Thymus (tissue), 14 donors: ENCODE data around the gene EGFL8. TPM values are rescaled to one million over a fixed set of nuclear protein-coding genes. Genes with fewer than 3 reads are reported as not detected.
A peak's percentile ranks its signal among the peaks of the same experiment; 100 is the strongest.

Experiments
- DNase-seq, 9 donors: peaks; one replicate each; pipeline ENCODE4 v3.0.0-alpha.2; 2013; ENCODE audit warnings: low spot score in 9 of 9, low read depth in 6 of 9, missing footprints in 1 of 9
- H3K27ac ChIP-seq, 2 donors: one replicate each; pipeline ENCODE4 v1.5.1; 2013; ENCODE audit warnings: control low read depth in 1 of 2, low read depth in 1 of 2, low read length in 1 of 2, mild to moderate bottlenecking in 1 of 2, moderate library complexity in 1 of 2
- H3K27me3 ChIP-seq, 2 donors: one replicate each; pipeline ENCODE4 v1.5.1; 2013; ENCODE audit warnings: low read length in 1 of 2; ENCODE audit not compliant: control insufficient read depth in 2 of 2, insufficient read depth in 1 of 2
- H3K36me3 ChIP-seq, 2 donors: one replicate each; pipeline ENCODE4 v1.5.1; 2013; ENCODE audit warnings: low read length in 1 of 2, mild to moderate bottlenecking in 1 of 2, moderate library complexity in 1 of 2; ENCODE audit not compliant: control insufficient read depth in 2 of 2, insufficient read depth in 2 of 2
- H3K4me1 ChIP-seq, 2 donors: one replicate each; pipeline ENCODE4 v1.5.1; 2013; ENCODE audit warnings: low read length in 2 of 2; ENCODE audit not compliant: control insufficient read depth in 2 of 2, insufficient read depth in 2 of 2
- H3K4me3 ChIP-seq, 2 donors: one replicate each; pipeline ENCODE4 v1.5.1; 2013; ENCODE audit warnings: low read length in 2 of 2, control low read depth in 1 of 2, mild to moderate bottlenecking in 1 of 2
- H3K9me3 ChIP-seq, 2 donors: one replicate each; pipeline ENCODE4 v1.5.1; 2013; ENCODE audit warnings: low read length in 1 of 2, mild to moderate bottlenecking in 1 of 2; ENCODE audit not compliant: control insufficient read depth in 2 of 2, insufficient read depth in 1 of 2
- WGBS: extraction: QIAGEN DNeasy Blood & Tissue Kit; methylation state at CpG from one replicate; pipeline ENCODE4 v1.1.7; 2013; 5-methylcytosine and 5-hydroxymethylcytosine counted together
- long read RNA-seq, 10 donors: transcript quantifications; one replicate each; lab custom pipeline, GENCODE V29; 2026
- polyA plus RNA-seq: library from polyadenylated mRNA; stranded (reverse); fragments of 200-250 nt; gene quantifications from one replicate; pipeline ENCODE4 v1.2.3, GENCODE V29; 2013
- total RNA-seq: library from RNA; stranded (reverse); fragments of 120-200 nt; gene quantifications from one replicate; pipeline ENCODE4 v1.2.4, GENCODE V29; 2013
- donor health status: healthy.

The EGFL8 gene
- total RNA-seq (10.5 TPM), polyA plus RNA-seq (31.9 TPM)
- long read RNA-seq, donor 1, partial matches to known transcripts = 0 of 1 reads
- long read RNA-seq, donor 1, other reads (novel, unspliced or antisense) = 0 of 1 reads
- long read RNA-seq, donor 2 = 0 reads
- long read RNA-seq, donor 3, partial matches to known transcripts = 0 of 2 reads
- long read RNA-seq, donor 3, other reads (novel, unspliced or antisense) = 0 of 2 reads
- long read RNA-seq, donor 4 = 0 reads
- long read RNA-seq, donor 5, partial matches to known transcripts = 0 of 1 reads
- long read RNA-seq, donor 5, other reads (novel, unspliced or antisense) = 0 of 1 reads
- long read RNA-seq, donor 6, partial matches to known transcripts = 0 of 2 reads
- long read RNA-seq, donor 6, other reads (novel, unspliced or antisense) = 0 of 2 reads
- long read RNA-seq, donor 7 = 0 reads
- long read RNA-seq, donor 8 = 0 reads
- long read RNA-seq, donor 9 = 0 reads
- long read RNA-seq, donor 10 = 0 reads

DNA sequence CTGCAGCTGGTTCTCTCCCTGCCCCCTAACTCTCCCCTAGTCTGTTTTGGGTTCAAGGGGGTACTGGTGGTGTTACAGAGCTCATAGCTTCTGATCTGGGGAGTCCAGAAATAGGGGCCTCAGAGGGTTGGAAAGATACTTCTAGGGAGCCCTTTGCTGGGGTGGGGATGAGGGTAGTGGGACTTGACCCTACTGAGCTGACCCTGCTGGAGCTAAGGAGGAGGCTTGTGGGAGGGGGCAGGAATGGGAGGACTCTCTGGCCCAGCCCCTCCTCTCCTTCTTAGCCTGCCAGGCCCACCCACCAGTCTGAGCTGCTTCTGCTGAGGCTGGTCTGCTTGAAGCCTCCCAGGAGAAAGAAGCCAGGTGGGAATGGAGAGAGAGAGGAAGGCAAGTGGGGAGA lies at the start of gene EGFL8:
Gene EGFL8 (plus strand): TSS at position 301 of the 400 bp plus-strand sequence. CDS start 1,571 bp downstream, outside the sequence.
- Histone ChIP-seq H3K4me3 (no peak within 1 kb of the TSS), H3K36me3 (peaks cover 45 to 50% of the 10 kb centered on the region in 2 donors), H3K27me3 (no peaks in the 10 kb centered on the region), H3K9me3 (no peaks in the 10 kb centered on the region), H3K27ac (no peak within 1 kb of the TSS), H3K4me1 (no peaks in the 10 kb centered on the region)
- no peak for DNase-seq

DNA sequence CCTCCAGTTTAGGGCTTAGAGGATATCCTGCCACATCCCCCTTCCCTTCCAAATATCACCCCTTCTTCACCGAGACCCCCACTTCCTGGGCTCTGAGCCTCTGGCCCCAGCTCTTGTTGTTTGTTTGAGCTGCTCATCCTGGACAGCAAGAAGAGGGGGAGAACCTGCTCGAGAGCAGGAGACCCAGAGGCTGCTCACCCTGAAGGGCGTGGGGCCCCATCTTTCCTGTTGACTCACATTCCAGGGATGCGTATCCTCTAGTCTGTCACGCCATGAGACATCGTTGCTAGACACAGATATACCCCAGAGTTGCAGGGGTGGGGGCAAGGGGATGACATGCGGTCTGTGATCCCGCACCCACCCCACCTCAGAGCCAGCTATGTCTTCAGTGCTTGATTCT lies 49.6 kb upstream of the EGFL8 start:
- peaks cover 0 to 9% of the 10 kb centered on the region in 2 donors for H3K4me1 ChIP-seq
- H3K27me3 ChIP-seq = peaks cover 0 to 8% of the 10 kb centered on the region in 2 donors
- no peak overlapping the region for H3K4me3 ChIP-seq
- DNase-seq = no peak
- no peak overlapping the region for H3K27ac ChIP-seq
- 93% methylated on average over 8 of the region's 8 CpGs for WGBS
- H3K36me3 ChIP-seq = peaks cover 47 to 51% of the 10 kb centered on the region in 2 donors
- no peaks in the 10 kb centered on the region for H3K9me3 ChIP-seq

DNA sequence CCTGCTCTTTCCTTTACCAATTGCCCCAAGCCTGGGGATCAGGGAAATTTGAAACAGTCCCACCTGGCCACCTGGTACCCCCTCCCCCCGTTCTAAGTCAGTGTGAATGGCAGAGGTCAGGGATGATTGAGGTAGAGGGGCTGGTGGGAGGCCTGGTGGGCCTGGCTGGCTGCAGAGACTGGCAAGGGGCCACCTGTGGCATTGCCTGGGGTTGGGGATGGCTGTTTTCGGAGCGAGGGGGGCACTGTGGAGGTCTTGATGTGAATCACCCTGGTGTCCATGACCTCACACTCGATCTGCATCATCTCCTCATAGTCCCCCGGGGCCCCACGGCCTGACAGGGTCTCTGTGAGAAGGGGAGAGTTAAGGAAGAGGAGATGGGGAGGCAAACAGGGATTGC lies 48.8 kb upstream of the EGFL8 start:
- H3K27ac ChIP-seq = no peak overlapping the region
- H3K4me1 ChIP-seq = peaks cover 0 to 9% of the 10 kb centered on the region in 2 donors
- H3K9me3 ChIP-seq = no peaks in the 10 kb centered on the region
- H3K36me3 ChIP-seq = peaks cover 52 to 57% of the 10 kb centered on the region in 2 donors
- no peak for DNase-seq
- peaks cover 0 to under 1% of the 10 kb centered on the region in 2 donors for H3K27me3 ChIP-seq
- H3K4me3 ChIP-seq = no peak overlapping the region
- 98% methylated on average over 6 of the region's 6 CpGs for WGBS

DNA sequence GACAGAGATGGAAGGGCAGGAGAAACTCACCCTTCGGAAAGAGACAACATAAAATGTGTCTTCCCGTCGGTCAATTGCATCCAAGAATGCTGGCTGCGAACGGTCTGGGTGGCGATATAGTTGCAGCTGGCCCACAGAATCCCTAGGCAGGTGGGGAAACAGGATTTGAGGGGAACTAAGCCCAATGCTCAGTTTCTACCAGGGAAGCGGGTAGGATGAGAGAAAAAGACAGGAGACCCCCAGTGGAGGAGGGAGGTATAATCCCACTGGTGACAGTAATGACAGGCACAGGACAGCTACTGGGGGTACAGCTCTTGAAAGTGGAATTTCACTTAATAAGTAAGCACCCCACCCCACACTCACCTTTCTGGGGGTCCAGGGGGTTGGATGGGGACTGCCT lies 47.7 kb upstream of the EGFL8 start:
- H3K4me1 ChIP-seq = peaks cover 0 to 9% of the 10 kb centered on the region in 2 donors
- H3K4me3 ChIP-seq = no peak overlapping the region
- DNase-seq = peak in 1 of 9 donors; percentile 37
- peaks cover 58 to 66% of the 10 kb centered on the region in 2 donors for H3K36me3 ChIP-seq
- H3K9me3 ChIP-seq = no peaks in the 10 kb centered on the region
- WGBS = 97% methylated on average over 7 of the region's 7 CpGs
- no peak overlapping the region for H3K27ac ChIP-seq
- H3K27me3 ChIP-seq = no peaks in the 10 kb centered on the region

DNA sequence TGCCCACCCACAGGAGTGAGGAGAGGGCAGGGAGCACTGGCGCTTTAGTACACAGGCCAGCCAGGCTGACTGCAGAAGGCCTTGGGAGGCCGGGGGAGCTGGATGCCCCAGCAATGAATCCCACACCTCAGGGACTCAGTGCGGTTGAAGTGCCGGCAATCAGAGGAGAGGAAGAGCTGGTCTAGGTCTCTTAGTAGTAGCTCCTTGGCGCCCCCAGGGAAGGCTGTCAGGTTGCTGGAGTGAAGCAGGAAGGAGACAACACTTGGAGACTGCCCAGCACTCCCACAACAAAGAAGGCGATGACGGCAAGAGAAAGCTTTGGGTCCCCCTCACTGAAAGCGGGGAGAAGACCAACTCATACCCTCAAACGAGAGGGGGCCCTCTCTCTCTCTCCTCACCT lies 46.9 kb upstream of the EGFL8 start:
- DNase-seq = no peak
- Histone ChIP-seq H3K4me1 (peaks cover 0 to 9% of the 10 kb centered on the region in 2 donors), H3K27ac (no peak overlapping the region), H3K9me3 (no peaks in the 10 kb centered on the region), H3K27me3 (no peaks in the 10 kb centered on the region), H3K4me3 (no peak overlapping the region), H3K36me3 (peaks cover 63 to 73% of the 10 kb centered on the region in 2 donors)
- 97% methylated on average over 9 of the region's 9 CpGs for WGBS

DNA sequence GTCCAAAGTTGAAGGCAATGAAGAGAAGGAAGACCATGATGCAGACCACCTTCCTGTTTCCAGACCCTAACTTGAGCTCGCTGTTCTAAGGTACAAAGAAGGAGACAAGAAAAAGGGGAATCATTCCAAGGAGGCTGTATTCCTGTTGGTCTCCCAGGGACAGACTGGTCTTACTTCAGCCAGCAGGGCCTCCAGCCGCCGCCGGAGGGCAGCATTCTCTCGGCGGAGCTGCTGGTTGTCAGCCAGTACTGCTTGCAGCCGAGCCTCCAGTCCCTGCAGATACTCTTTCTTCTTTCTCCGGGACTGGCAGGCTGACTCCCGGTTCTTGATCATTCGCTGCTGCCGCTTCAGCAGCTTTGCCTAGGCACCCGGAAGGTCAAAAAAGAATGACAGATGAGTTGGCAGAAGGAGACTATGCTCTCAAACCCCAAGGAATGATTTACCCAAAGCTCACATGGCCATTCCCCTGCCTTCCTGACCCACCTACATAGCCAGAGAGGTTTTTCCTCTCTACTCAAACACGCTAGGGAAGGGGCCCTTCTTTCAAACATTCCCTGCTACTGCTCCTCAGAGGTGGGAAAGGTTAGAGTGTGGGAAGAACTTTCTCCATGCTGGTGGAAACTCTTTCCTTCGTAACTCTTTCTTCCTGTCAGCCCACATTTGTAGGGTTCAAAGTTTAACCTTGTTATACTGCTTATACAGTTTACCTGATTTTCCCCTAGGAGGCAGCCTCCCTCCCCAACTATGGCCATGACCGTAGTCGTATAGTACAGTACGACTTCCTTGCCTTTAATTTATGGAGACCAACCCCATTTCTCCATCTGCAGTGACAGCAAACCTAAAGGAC lies 45.4 kb upstream of the EGFL8 start:
- DNase-seq = peak in 6 of 9 donors; percentile 42 to 76 (median 66)
- peaks cover 0 to 9% of the 10 kb centered on the region in 2 donors for H3K4me1 ChIP-seq
- WGBS = 48% methylated on average over 17 of the region's 17 CpGs

DNA sequence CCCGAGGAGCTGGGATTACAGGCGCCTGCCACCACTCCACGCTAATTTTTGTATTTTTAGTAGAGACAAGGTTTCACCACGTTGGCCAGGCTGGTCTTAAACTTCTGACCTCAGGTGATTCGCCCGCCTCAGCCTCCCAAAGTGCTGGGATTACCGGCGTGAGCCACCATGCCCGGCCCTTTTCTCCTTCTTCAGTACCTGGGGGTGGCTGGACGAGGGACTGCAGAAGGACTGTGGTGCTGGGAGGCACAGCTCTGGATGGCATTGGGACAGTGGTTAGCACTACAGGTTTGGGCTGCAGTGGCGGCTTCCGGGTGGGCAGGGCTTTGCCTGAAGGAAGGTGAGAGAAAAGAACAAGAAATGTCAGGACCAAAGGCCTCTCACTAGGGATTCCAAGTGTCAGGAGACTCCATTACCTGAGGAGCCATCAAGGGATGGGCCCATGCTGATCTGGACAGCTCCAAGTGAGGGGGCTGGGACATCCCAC lies 43.8 kb upstream of the EGFL8 start:
- no peak for DNase-seq
- no peaks in the 10 kb centered on the region for H3K27me3 ChIP-seq
- H3K4me3 ChIP-seq = no peak overlapping the region
- H3K9me3 ChIP-seq = no peaks in the 10 kb centered on the region
- WGBS = 95% methylated on average over 12 of the region's 12 CpGs
- H3K36me3 ChIP-seq = peaks cover 73 to 86% of the 10 kb centered on the region in 2 donors
- H3K4me1 ChIP-seq = peaks cover 0 to 9% of the 10 kb centered on the region in 2 donors
- no peak overlapping the region for H3K27ac ChIP-seq

More for the DNA sequence above, 45.4 kb upstream of the EGFL8 start:
- Histone ChIP-seq H3K9me3 (no peaks in the 10 kb centered on the region), H3K27ac (peak overlapping the region in 1 of 2 donors; percentile 24), H3K27me3 (no peaks in the 10 kb centered on the region), H3K36me3 (peaks cover 72 to 82% of the 10 kb centered on the region in 2 donors), H3K4me3 (no peak overlapping the region)

DNA sequence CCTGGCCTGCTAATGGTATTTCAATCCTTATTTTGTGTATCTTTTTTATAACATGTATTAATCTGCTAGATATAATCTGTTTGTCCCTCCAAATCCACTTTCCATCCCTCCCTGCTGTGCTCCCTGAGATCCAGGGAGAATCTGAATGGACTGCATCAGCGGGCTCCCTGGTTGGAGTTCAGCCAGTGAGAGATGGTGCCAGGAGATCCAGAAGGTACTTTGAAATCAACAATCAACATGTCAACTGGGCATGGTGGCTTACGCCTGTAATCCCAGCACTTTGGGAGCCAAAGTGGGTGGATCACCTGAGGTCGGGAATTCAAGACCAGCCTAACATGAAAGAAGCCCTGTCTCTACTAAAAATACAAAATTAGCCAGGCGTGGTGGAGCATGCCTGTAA lies 40.7 kb upstream of the EGFL8 start:
- H3K4me1 ChIP-seq = peaks cover 12 to 23% of the 10 kb centered on the region in 2 donors
- peaks cover 51 to 69% of the 10 kb centered on the region in 2 donors for H3K36me3 ChIP-seq
- H3K4me3 ChIP-seq = no peak overlapping the region
- no peak for DNase-seq
- H3K9me3 ChIP-seq = no peaks in the 10 kb centered on the region
- WGBS = 98% methylated on average over 4 of the region's 4 CpGs
- no peak overlapping the region for H3K27ac ChIP-seq
- no peaks in the 10 kb centered on the region for H3K27me3 ChIP-seq
